HG03097 (cell line): ENCODE measurements around the gene CYGB.

Experiments
- ATAC-seq: cut with Tn5 transposase; IDR thresholded peaks from one replicate; pipeline ENCODE4 v1.9.1; 2021; ENCODE audit not compliant: unreplicated experiment, low FRiP score

CYGB gene

DNA sequence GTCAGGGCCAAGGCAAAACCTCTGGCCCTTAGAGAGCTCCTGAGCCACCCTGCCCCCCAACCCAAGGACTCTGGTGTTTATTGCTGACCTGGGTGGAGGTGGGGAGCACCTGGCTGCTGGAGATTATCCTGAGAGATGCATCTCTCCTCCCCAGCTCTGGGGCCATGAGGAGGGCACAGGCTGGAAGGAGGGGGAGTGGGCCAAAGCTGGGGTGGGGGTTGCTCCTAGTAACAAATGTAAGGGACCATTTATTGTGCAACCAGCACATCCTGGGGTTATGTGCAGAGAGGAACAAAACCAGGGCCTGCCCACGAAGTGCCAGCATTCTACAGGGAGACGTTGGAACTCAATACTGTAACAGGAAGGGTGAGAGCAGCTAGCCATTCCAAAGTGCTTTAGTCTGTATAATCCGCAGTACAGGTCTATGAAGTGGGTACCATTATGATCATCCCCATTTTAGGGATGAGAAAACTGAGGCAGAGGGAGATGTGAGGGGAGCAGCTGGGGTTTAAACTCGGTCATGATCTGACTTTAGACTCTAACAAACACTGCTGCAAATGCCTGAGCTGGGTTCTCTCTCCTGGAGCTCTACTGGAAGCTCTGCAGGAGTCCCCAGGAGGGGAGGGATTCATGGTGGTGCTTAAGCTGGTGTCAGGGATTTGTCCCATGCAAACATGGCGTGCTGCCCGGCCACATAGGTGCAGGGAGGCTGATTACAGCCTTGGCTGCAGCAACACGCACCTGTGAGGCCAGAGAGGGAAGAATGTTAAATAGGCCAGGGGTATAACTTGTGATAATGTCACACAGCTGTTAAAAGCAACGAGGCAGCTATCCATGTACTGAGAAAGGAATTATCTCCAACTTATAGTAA is 34.9 kb downstream of the CYGB start:
- no peak for ATAC-seq

DNA sequence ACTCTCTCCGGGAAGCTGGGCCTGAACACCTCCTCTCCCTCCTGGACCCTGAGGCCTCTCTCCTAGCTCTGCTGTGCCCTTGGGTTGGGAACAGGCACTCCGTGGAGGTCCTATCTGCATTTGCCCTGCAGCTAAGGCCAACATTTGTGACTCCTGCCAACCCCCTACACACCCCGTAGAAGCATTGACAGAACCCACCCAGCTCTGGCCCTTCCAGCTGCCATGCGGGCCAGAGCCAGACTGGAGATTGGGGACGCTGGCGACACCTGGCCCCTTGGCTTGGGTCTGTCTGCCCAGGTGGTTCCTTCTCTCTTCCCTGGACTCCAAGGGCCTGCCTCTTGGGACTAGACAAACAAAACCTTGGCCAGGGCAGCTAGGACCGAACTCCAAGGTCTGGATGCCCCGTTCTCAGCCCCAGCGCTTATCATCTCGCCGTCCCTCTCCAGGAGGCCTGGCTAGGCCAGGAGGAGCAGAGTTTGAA is 35.6 kb downstream of the CYGB start:
- no peak for ATAC-seq

DNA sequence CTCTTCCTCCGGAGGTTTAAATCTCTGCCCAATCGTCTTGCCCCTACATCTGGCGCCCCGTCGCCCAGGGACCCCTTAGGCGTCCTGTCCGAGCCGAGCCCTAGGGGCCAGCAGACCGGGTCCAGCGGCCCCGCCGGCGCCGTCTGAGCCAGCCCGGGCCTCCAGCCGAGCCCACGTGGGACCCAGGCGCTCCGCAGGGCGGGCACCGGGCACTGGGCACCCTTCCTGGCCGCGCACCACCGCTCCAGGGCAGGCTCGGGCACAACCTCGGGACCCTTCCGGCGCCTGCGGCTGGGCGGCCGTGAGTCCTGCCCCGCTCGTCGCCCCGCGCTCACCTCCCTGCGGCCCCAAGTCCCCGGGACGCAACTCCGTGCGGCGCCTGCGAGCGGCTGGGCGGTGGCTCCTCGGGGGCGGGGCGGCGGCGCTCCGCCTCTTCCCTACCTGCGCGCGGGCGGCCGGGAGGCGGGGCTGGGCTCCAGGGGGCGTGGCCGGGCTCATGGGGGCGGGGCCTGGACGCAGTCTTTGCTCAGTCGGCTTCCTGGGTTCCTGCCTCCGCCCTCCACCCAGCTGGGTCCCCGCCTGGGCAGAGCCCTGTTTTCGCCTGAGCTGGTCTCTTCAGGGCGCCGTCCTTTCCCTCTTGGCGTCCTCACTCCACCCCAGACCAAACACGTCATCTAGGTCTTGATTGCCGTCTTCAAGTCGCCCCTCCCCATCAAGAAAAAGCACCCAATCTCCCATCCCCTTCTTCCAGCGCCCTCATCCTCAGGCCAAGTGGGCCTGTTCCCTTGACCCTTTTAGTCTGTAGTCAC is 36.3 kb downstream of the CYGB start, which contains the start of gene RHBDF2:
Gene RHBDF2, minus strand, starts transcription at position 406 of the 809 bp plus-strand sequence. CDS start 19,899 bp downstream, outside the sequence.
- peak; percentile 66 for ATAC-seq

GRCh38 chr17:76500747-76501017 is 36.8 kb downstream of the CYGB start:
- no peak for ATAC-seq

DNA sequence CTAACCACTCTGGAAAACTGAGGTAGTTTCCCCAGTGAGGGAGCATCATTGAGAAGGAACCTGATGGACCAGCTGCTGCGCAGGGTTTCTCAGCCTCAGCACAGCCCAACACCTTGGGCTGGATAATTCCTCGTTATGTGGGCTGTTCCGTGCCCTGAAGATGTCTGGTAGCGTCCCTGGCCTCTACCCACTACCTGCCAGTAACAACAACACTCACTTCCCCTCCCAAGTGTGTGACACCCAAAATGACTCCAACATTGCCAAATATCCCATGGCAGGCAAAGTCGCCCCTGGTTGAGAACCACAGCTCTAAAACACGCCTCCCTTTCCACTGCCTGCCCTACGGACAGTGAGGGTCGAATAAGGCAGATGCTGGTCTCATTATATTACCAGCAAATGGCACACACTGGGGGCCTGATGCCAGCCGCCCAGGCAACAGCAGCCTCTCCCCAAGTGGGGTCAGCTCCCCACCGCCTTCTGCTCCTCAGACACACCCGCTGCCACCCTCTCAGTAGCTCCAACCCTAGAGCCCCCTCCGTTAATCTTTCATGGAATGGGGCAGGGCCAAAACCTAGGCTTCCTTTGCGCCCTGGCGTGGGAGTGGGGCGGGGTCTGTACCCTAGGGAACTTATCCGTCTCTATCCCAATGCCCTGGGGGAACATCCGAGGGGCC is 37.3 kb downstream of the CYGB start:
- no peak for ATAC-seq

GRCh38 chr17:76499267-76499667 is 38.2 kb downstream of the CYGB start:
- no peak for ATAC-seq

- ATAC-seq: no peak
Measured at GRCh38 chr17:76498876-76499251, 38.6 kb downstream of the CYGB start.

DNA sequence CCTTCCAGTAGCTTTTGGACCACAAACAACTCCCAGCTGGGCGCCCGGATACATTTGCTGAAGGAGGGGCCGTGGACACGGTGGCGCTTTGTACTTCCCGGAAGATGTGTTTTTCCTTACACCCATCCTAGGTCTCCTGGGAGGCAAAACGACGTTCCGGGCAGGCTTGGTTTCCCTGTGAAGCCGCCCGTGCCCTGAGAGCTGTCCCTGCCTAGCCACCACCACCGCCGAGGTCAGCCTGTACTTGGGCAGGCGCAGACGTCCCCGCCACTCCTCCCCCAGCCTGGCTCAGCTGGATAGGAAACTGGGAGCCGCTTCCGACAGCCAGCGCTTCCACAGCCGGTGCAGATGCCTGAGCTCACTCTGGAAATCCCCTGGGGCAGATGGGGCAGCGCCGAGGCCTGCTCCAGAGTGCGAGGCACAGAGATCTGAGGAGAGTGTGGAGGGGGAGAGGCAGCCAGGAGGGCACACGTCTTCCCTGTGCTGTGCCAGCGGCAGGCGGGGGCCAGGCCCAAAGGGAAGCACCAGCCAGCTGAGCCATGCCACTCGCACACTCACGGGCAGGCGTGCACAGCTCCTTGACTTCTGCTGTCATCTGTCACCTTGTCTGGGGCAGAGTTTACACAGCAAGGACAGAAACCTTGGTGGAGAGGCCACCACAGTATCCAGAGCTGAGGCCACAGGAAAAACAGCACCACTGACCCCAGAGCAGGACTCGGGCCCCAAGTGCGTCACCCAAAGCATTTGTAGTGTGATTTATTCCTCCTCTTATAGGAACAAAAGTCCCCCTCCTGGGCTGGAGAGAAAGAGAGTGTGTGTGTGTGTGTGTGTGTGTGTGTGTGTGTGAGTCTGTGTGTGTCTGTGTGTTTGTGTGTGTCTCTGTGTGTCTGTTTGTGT is 39.3 kb downstream of the CYGB start:
- ATAC-seq: no peak

DNA sequence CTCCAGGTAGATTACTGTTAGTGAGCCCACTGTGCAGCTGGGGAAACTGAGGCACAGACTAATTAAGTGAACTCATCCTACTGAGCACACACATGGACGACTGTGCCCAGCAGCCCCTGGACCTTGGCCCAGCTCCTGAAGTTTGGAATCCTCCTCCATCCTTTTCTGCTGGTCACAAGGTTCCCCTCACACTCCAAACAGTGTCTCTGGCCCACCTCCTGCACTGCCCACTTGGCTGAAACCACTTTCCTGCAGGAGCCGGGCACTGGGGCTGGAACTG is 39.9 kb downstream of the CYGB start:
- no peak for ATAC-seq

DNA sequence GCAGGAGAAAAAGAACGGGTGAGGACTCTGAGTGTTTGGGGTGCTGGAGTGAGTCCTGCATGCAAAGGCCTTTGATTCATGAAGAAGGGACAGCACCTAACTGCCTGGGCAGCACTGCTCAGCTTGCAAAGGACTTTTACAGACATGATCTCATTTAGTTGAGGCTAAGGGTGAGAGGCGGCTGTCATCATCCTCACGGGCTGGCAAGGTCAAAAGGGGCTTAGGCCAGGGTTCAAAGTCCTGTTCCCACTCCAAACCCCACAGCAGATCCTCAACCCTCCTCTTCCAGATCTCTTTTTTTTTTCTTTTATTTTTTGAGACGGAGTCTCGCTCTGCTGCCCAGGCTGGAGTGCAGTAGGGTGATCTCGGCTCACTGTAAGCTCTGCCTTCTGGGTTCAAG is 41.0 kb downstream of the CYGB start:
- no peak for ATAC-seq

DNA sequence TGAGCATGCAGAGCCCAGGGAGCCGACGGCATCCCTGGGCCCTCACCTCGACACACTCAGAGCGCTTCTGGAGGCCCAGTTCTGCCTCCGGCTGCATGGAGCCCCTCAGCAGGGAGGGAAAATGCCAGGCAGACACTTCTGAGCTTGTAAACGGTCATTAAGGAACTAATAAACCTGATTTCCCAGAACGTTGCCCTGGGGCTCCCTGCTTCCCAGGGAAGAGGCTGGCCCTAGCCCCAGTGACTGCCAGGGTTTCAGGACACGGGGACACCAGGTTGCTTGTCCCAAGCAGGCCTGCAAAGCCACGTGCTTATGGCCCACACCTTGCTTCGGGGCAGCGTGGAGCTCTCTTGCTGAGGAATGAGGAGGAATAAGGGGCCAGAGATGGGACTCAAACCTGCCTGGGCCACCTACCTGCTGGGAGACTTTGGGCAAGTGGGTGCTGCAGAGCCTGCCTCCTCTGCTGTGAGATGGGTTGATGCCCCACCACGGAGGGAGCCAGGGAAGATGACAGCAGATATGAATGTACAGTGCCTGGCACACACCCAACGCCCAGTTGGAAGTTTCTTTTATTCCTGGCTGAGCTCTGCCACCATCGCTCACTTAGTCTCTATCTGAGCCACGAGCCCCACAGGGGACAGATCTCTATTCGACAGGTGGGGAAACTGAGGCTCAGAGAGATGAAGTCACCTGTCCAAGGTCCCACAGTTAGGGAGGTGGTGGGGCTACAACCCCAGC is 41.7 kb downstream of the CYGB start:
- ATAC-seq: no peak

DNA sequence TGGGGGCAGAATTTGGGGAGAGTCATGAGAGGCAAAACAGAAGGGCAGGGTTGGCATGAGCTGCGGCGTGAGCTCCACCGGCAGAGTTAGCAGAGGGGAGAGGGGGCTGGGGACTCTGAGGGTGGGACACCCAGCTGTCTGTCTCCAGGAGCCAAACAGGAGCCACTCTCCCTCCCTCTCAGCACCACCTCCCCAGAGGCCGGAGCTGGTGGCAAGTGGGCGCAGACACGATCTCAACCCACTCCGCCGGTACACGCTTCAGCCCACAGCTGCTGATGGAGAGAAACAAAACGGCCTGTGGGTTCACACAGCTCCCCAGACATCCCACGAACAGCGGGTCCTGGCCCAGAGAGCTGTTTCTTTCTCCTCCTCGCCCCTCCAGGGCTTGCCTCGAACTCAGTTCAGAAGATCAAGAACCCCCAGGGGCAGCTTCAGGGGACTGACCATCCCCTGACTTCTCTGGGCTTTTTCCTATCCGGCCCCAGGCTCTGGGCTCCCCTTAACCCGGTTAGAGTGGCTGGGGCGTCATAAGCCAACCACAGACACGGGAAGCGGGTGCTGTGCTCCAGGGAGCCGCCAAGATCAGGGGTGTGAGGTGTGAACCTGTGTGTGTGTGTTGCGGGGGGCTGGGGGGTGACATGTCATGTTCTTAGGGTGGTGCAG is 43.9 kb downstream of the CYGB start:
- peak; percentile 5 for ATAC-seq

GRCh38 chr17:76492989-76493501 is 44.5 kb downstream of the CYGB start:
- peak; percentile 51 for ATAC-seq

DNA sequence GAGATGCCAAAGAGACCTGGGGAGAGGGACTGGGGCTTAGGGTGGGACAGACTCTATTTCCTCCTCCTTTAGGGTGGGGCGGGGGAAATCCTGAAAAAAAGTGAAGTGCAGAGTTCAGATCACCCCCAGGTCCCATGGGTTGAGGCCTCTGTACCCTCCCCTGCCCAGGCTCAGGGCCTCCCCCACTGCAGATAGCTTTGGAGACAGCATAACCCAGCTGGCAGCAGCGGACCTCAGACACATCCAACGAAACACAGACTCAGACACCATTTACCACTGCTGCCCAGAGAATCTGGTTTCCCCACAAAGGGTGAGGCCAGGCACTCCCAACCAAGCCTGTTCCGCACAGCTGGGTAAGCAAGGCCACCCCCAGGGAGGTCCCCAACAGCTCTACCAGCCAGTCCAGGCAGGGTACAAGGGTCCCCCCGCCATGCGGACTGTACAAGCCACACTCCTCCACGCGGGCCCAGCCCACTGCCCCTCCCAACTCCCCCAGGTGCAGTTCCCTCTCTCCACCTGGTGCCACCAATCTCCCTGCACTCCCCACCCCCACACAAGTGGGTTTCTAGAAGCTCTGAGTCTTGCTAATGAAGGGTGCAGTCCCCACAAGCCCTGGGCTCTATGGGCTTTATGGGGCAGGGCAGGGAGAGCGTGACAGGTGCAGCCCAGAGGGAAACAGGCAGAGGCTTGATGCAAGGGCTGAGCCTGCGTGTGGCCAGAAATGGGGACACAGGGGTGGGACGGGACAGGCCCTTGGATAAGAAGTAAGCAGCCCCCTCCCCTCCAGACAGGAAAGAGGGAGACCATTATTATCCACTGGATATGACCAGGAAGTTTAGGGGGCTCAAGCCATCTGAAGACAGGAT is 45.2 kb downstream of the CYGB start:
- peak; percentile 36 for ATAC-seq

DNA sequence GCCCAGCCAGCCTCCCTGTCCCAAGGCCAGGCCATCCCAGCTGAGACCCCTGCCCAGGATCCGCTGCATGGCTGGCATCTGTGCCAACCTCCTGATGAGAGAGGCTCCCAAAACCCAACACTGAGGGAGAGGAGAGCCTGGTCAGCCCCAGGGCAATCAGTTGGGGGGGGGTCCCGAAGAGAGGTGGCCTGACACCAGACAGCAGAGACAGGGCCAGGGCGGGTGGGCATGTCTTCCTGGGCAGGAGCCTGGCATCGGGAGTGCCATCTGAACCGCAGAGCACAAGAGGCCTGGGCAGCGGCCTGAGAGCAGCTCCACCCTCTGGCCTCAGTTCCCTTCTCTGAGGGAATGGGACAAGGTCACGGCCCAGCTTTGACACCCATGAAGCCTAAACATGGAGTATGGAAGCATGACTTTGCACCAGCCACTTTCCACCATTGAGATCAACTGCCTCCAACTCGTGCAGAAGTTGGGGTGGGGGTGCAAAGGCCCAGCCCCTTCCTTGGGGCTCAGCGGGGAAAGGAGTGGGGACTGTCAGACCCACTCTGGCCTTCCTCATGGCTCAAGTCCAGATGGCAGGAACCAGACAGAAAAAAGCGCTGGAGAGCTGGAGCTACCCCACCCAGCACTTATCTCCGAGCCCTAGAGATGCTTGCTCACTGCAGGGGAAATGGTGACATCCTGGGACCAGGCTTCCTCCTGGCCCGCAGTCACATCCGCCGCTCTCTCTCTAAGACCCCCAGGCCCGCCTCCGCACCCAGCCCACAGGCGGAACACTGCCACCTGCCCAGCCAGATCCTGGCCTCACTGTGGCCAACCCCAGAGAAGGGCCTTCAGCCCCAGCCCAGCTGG is 46.0 kb downstream of the CYGB start:
- ATAC-seq: peak; percentile 19

DNA sequence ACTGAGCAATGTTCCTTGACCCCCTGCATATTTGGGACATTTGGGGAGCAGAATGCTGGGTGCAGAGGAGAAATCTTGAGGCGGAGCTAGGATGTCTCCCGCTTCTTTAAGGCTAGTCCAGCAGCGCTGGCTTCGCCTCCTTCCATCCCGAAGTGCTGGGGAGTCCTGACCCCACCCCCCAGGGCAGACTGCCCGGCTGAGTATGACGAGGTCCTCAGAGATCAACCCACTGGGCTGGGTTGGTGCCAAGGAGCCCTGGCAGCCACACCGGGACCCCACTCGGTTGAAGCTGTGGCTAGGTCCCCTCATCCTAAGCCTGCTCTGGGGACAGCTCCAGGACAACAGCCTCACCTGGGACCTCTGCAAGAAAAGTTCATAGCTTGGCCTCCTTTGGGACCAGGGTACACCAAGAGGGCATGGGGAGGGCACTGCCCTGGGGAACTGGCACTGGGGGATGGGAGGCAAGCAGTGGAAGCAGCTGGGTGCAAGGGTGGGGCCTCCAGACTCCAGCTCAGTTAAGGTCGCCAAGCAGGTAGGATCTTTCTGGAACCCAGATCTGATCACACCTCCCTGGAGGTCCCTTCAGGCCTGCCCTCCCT is 47.3 kb downstream of the CYGB start:
- ATAC-seq: no peak
